HepG2 (cell line): ENCODE measurements around the gene SYDE2. TPM values are rescaled to one million over a fixed set of nuclear protein-coding genes. Genes with fewer than 3 reads are reported as not detected.
"Not testable (repeated sequence)": the region's sequence is repeated elsewhere in the genome, so short reads cannot be mapped to it uniquely, and the experiment has no call there.

Experiments
- ATAC-seq: fragments of 200-7000 bp; cut with Tn5 transposase; 3 replicates; pipeline ENCODE4 v1.9.1; 2020; ENCODE audit warnings: mild to moderate bottlenecking, moderate library complexity
- BruUV-seq: library from RNA; stranded (reverse); fragments of 400-500 nt; replicated peaks from 2 replicates; lab custom pipeline; 2021; lab: Mats Ljungman, UMichigan
- CTCF ChIA-PET: fragments of 300-600 bp; formaldehyde crosslinking; extraction: SDS; loops from one replicate; lab custom pipeline; 2021; ENCODE audit warnings: low total read pairs, inconsistent platforms, low intra/inter-chr PET ratio; lab: Yijun Ruan, JAX
- POLR2A ChIA-PET: fragments of 350-600 bp; sonication (Branson Sonifier 250); formaldehyde crosslinking; loops from one replicate; lab custom pipeline; 2020; ENCODE audit warnings: antibody characterized with exemption, inconsistent platforms; lab: Yijun Ruan, JAX
- DNase-seq: peaks from one replicate; pipeline ENCODE4 v3.0.0-alpha.2; 2015; ENCODE audit warnings: low spot score
- FAIRE-seq: peaks from 3 replicates; lab custom pipeline; 2011; peaks lifted over from hg19 to GRCh38; lab: Jason Lieb, UNC
- H2AFZ ChIP-seq: one replicate; pipeline ENCODE4 v1.6.1; 2011; ENCODE audit warnings: low read length, inconsistent platforms
- H3K27ac ChIP-seq: fragments of 300-600 bp; 3 replicates; pipeline ENCODE4 v1.8.0; 2011; ENCODE audit warnings: mixed run types, mild to moderate bottlenecking, mixed read lengths, low read length, inconsistent platforms; ENCODE audit not compliant: insufficient read depth; ENCODE audit errors: extremely low read length
- H3K27me3 ChIP-seq, 2 experiments: fragments of 200-600 bp in 1 of 2; 2 replicates in 1 of 2; 3 replicates in 1 of 2; pipeline versions ENCODE4 v1.6.0 to v1.8.0; 2011; ENCODE audit warnings: low read length in 2 of 2, mild to moderate bottlenecking in 2 of 2, moderate library complexity in 2 of 2, inconsistent platforms in 1 of 2; ENCODE audit not compliant: insufficient read depth in 2 of 2, control insufficient read depth in 1 of 2
- H3K36me3 ChIP-seq, 2 experiments: fragments of 200-600 bp in 1 of 2; replicated peaks in 1 of 2; 2 replicates in 1 of 2; 3 replicates in 1 of 2; pipeline versions ENCODE4 v1.5.1 to v1.8.0; 2011; ENCODE audit warnings: low read length in 2 of 2, inconsistent platforms in 1 of 2; ENCODE audit not compliant: insufficient read depth in 2 of 2, control insufficient read depth in 1 of 2
- H3K4me1 ChIP-seq: 2 replicates; pipeline ENCODE4 v1.5.1; 2012; ENCODE audit warnings: low read length, inconsistent platforms; ENCODE audit not compliant: insufficient read depth
- H3K4me2 ChIP-seq: 2 replicates; pipeline ENCODE4 v1.6.0; 2011; ENCODE audit warnings: low read depth, low read length, inconsistent platforms
- H3K4me3 ChIP-seq, 3 experiments: fragments of 200-600 bp in 1 of 3; sonication (generic), shearing (Covaris generic) in 1 of 3; replicated peaks in 1 of 3; 2 replicates each; pipeline ENCODE4 v1.5.1; 2011 to 2016; ENCODE audit warnings: low read length in 3 of 3, inconsistent platforms in 2 of 3, low read depth in 2 of 3, mild to moderate bottlenecking in 2 of 3, control low read depth in 1 of 3, mixed read lengths in 1 of 3; ENCODE audit not compliant: insufficient read depth in 1 of 3
- H3K79me2 ChIP-seq: one replicate; pipeline ENCODE4 v1.6.1; 2011; ENCODE audit warnings: low read length, inconsistent platforms; ENCODE audit not compliant: insufficient read depth
- H3K9ac ChIP-seq: 2 replicates; pipeline ENCODE4 v1.6.0; 2011; ENCODE audit warnings: mild to moderate bottlenecking, low read depth, low read length, inconsistent platforms; ENCODE audit not compliant: insufficient read depth
- H3K9me3 ChIP-seq: 2 replicates; pipeline ENCODE4 v1.5.1; 2012; ENCODE audit warnings: mild to moderate bottlenecking, low read length
- H4K20me1 ChIP-seq: 2 replicates; pipeline ENCODE4 v1.6.0; 2011; ENCODE audit warnings: inconsistent platforms, mild to moderate bottlenecking, low read length, moderate library complexity; ENCODE audit not compliant: insufficient read depth
- ZNF580 ChIP-seq: IDR thresholded peaks from 2 replicates; pipeline ENCODE4 v1.6.1; 2016; ENCODE audit warnings: low read depth, borderline replicate concordance
- ZNF761 ChIP-seq: sonication (generic); formaldehyde crosslinking; conservative IDR thresholded peaks from 2 replicates; pipeline ENCODE4 v1.4.0; 2020; ENCODE audit warnings: mild to moderate bottlenecking, missing genetic modification reagents
- WGBS: methylation state at CpG from one replicate; pipeline ENCODE4 v1.1.6; 2017; ENCODE audit warnings: low lambda C conversion rate; 5-methylcytosine and 5-hydroxymethylcytosine counted together
- in situ Hi-C: cut with HindIII; loops from 2 replicates; pipeline ENCODE4 v1.10.0; 2017; ENCODE audit warnings: low pct_unique_long_range_greater_than_20kb; ENCODE audit not compliant: extremely low pct_ligation_motif_present
- intact Hi-C: fragments of 100-400 bp; cut with micrococcal nuclease; formaldehyde crosslinking; loops from one replicate; pipeline ENCODE4 v1.10.0; 2022; ENCODE audit not compliant: unreplicated experiment
- polyA plus RNA-seq, 8 experiments: library from polyadenylated mRNA; depleted of rRNA in 3 of 8; stranded (reverse) in 7 of 8; unstranded in 1 of 8; fragments of >200 nt; fragmentation: Illumina TruSeq in 4 of 8; extraction: Trizol in 4 of 8; gene quantifications; 2 replicates each; pipeline versions ENCODE4 v1.2.1 to v1.2.3, GENCODE V29; 2011 to 2016; ENCODE audit warnings: low read depth in 4 of 8, missing spikeins in 1 of 8, mixed read lengths in 1 of 8; ENCODE audit not compliant: insufficient read depth in 1 of 8
- total RNA-seq, 5 experiments: library from RNA; depleted of rRNA; stranded (reverse); fragments of >200 nt; fragmentation: Illumina TruSeq; extraction: Trizol; gene quantifications; 2 replicates each; pipeline ENCODE4 v1.2.3, GENCODE V29; 2016; ENCODE audit warnings: low read depth in 1 of 5

SYDE2 gene
- total and polyA plus RNA-seq, 2 of the 13 experiments (the other 11 are each of a cell fraction or from before 2014, with no cell fraction given), result 1.8 to 5.3 TPM

- H3K36me3 ChIP-seq, result no peaks in the 10 kb centered on the region
- no peak for FAIRE-seq
- peak; percentile 12 for DNase-seq
- ChIA-PET POLR2A (no interaction called here), CTCF (no interaction called here)
- no peak overlapping the region for H3K27ac ChIP-seq
- no TSS peak for BruUV-seq
- no peak overlapping the region for H3K9ac ChIP-seq
- H3K4me3 ChIP-seq, result no peak overlapping the region
- H3K27me3 ChIP-seq, result no peaks in the 10 kb centered on the region; a peak in 1 of 5 replicates
- H3K79me2 ChIP-seq, result peaks cover 32% of the 10 kb centered on the region
- H4K20me1 ChIP-seq, result no peaks in the 10 kb centered on the region
- H2AFZ ChIP-seq, result no peak overlapping the region
- intact Hi-C loops, result no loop called here
- 87% methylated on average over 2 of the region's 2 CpGs for WGBS
- H3K9me3 ChIP-seq, result no peaks in the 10 kb centered on the region
- TF ChIP-seq ZNF761 (CRISPR knock-in tag), result no peak
- TF ChIP-seq ZNF580 (CRISPR knock-in tag), result no peak
- peaks cover 26% of the 10 kb centered on the region for H3K4me1 ChIP-seq
- in situ Hi-C loops, result no loop called here
- ATAC-seq, result peak; percentile 43
- no peak overlapping the region for H3K4me2 ChIP-seq
These were observed 5.1 kb downstream of the SYDE2 start for GRCh38 chr1:85195703-85196102.

GRCh38 chr1:85192129-85192528 is 8.7 kb downstream of the SYDE2 start:
- H3K27me3 ChIP-seq, H3K4me2 ChIP-seq, CTCF ChIA-PET, intact Hi-C loops, POLR2A ChIA-PET, H3K79me2 ChIP-seq, ATAC-seq, H3K9ac ChIP-seq, H3K9me3 ChIP-seq, H2AFZ ChIP-seq, in situ Hi-C loops, BruUV-seq, DNase-seq, H3K4me3 ChIP-seq, H3K27ac ChIP-seq, FAIRE-seq, H4K20me1 ChIP-seq: not testable (repeated sequence)
- peaks cover 4 to 20% of the 10 kb centered on the region in 2 experiments; a peak in 4 of 5 replicates for H3K36me3 ChIP-seq
- H3K4me1 ChIP-seq, result peaks cover 13% of the 10 kb centered on the region
